GM21447 (cell line): ENCODE data around the gene APOBEC3H.
"Not testable (repeated sequence)": the region's sequence is repeated elsewhere in the genome, so short reads cannot be mapped to it uniquely, and the experiment has no call there.

ENCODE experiments used
- ATAC-seq: cut with Tn5 transposase; IDR thresholded peaks from one replicate; pipeline ENCODE4 v1.9.1; 2021; ENCODE audit not compliant: unreplicated experiment

The APOBEC3H gene

DNA sequence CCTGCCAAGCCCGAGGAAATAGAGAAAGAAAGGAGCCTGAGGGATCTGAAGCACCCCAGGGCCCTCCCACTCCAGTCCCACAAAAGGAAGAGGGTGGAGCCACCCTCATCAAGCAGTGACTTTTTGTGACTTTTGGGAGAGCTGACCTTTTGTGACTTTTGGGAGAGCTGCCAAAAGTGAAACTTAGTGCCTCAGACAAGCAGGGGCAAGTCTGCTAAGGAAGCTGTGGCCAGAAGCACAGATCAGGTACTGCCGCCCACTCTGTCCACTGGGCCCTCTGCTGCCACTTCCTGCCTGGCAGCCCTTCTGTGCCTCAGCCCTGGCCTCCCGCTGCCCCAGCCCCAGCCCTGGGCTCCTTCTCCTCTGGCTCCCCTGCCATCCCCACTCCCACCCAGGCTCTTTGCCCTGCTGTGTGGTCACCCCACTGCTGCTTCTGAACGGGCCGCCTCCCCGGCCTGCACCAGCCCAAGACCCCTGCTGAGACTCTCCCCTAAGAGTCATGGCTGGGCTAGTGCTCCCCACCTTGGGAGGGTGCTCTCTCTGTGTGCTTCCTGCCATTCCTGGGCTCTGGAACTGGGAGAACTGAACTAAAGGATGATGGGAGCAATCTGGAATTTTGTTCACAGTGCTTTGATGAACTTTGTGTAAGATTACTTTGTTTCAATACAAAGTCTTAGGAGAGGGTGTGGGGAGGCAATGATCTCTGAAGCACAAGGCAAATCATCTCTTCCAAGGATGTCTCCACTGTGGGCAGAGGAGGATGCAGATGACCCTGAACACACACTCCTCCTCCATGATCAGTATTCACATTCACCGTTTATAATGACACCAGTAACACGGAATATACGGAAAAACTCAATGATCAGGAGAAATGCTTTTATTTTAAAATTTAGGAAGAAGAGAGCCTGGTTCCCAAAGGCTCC lies at the start of gene APOBEC3H:
APOBEC3H (plus strand) TSS at position 147 of the 923 bp plus-strand sequence. CDS start 3,035 bp downstream, outside the sequence.
- ATAC-seq = no peak

DNA sequence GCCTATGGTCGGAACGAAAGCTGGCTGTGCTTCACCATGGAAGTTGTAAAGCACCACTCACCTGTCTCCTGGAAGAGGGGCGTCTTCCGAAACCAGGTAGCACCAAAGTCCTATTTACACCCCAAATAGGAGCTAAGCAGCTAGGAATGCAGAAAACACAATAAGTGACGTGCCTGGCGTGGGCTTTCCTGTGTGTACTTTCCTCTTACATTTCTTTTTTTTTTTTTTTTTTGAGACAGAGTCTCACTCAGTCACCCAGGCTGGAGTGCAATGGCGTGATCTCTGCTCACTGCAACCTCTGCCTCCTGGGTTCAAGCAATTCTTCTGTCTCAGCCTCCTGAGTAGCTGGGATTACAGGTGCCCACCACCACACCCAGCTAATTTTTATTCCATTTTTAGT lies 47.6 kb upstream of the APOBEC3H start:
- ATAC-seq = not testable (repeated sequence)

DNA sequence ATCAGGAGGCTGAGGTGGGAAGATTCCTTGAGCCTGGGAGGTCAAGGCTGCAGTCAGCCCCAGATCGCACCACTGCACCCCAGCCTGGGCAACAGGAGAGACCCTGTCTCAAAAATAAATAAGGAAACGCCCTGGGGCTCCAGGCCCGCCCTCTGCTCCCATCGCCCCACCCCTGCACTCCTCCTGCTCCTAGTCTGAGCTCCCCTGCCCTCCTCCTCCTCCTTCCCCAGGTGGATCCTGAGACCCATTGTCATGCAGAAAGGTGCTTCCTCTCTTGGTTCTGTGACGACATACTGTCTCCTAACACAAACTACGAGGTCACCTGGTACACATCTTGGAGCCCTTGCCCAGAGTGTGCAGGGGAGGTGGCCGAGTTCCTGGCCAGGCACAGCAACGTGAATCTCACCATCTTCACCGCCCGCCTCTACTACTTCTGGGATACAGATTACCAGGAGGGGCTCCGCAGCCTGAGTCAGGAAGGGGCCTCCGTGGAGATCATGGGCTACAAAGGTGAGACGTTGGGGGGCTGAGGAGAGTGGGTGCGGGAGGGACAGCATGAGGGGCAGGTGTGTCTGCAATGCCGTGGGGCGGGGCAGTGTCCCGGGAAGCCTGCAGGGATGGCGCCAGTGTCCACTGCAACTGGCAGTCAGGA lies 45.1 kb upstream of the APOBEC3H start:
- ATAC-seq = not testable (repeated sequence)

DNA sequence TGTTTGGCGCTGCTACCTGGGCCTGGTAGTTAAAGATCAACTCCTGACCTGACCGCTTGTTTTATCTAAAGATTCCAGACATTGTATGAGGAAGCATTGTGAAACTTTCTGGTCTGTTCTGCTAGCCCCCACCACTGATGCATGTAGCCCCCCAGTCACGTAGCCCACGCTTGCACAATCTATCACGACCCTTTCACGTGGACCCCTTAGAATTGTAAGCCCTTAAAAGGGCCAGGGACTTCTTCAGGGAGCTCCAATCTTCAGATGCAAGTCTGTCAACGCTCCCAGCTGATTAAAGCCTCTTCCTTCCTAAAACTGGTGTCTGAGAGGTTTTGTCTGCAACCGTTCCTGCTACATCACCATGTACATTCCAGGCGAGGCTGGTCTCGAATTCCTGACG lies 41.4 kb upstream of the APOBEC3H start:
- no peak for ATAC-seq

DNA sequence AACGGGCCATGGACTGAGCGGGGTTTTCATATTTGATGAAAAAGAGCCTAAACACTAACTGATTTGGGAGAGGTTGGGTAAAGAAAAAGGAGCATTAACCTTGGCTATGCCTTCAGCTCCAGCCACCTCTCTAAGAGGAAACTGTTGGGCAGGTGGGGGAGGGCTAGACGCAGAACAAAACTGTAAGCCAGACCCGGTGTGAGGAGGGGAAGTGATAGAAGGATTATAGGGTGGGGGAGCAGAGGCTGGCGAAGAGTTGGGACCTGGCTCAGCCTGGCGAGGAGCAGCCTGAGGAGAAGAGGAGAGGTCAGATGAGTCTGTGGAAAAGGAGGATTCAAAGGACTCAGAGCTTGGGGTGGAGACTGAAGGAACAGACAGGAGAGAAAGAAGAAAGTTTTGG lies 35.8 kb upstream of the APOBEC3H start:
- ATAC-seq = not testable (repeated sequence)

DNA sequence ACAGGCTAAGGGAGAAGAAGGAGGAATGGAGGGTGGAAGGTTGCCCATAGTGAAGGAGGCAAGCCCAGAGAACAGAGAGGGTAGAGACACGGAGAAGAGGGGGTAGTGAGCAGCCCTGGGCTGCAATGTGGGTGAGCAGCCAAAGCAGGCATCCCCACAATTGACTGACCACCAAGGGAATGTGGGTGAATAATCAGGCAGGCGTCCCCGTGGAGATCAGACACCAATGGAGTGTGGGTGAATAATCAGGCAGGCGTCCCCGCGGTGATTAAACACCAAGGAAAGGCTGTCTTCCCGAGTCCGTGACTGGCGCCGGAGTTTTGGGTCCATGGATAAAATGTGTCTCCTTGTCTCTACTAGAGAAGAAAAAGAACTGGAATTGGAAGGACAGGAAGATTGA lies 35.1 kb upstream of the APOBEC3H start:
- ATAC-seq = not testable (repeated sequence)

DNA sequence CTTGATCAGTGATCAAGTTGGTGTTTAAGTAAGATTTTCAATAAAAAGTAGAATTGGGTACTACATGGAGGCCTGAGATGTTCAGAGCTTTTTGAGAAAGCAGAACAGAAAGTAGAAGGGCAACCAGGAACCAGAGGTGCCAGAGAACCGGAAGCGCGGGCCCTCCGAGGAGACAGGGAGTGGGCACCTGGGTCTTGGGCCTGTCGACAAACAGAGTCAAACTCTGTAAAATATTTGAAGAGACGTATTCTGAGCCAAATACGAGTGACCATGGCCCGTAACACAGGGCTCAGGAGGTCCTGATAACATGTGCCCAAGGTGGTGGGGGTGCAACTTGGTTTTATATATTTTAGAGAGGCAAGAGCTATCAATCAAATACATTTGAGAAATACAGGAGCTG lies 33.1 kb upstream of the APOBEC3H start:
- not testable (repeated sequence) for ATAC-seq

DNA sequence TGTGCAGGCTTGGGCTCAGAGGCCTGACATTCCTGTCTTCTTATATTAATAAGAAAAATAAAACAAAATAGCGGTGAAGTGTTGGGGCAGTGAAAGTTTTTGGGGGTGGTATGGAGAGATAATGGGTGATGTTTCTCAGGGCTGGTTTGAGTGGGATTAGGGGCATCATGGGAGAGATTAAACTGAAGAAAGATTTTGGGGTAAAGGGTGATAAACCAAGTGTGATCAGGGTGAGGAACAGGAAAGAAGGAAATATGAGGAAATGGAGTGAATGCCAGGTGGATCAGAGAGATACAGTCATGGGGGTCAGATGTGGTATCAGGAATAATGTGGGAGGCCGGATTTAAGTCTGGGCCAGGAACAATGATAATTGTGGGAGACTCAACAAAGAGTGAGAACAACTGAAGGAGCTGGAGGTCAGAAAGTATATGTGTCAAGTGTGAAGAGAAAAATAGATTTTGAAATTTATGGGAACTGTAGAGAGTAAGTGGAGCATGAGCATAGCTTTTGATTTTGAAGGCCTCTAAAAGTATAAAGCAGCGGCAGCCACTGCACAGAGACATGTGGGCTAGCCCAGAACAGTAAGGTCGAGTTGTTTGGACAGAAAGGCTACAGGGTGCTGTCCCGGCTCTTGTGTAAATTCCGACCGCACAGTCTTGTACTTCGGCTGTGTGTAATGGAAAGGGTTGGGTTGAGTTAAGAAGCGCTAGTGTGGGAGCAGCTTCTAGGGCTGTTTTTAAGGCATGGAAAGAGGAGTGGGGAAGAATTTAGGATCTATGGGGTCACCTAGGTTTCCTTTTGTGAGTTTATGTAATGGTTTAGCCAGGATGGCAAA lies 30.4 kb upstream of the APOBEC3H start:
- not testable (repeated sequence) for ATAC-seq

DNA sequence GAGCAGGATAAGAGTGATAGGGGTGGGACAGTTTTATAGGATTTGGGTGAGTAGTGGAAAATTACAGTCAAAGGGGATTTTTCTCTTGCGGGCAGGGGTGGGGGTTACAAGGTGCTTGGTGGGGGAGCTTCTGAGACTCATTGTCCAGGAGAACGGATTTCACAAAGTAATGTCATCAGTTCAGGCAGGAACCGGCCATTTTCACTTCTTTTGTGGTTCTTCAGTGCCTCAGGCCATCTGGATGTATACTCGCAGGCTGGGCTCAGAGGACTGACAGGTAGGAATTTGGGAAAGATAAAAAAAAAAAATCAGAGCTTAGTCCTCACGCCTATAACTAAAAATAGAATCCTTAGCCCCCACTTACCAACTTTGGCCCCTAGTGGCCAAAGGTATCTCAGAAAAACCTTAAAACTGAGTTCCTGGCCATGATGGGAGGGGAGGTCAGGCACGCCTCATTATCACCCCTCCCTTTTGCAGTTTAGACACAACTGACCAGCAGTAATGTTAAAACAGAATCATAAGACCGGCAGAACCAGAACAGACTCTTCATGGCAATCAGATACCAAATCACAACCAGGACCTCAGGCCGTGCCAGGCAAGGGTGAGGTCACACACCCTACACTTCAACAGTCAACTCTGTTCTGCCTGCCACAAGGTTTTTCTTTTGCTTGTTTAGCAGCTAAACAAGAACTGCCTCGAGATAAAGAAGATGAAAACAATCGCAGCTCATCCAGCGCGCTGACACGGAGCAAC lies 28.8 kb upstream of the APOBEC3H start:
- ATAC-seq = no peak

DNA sequence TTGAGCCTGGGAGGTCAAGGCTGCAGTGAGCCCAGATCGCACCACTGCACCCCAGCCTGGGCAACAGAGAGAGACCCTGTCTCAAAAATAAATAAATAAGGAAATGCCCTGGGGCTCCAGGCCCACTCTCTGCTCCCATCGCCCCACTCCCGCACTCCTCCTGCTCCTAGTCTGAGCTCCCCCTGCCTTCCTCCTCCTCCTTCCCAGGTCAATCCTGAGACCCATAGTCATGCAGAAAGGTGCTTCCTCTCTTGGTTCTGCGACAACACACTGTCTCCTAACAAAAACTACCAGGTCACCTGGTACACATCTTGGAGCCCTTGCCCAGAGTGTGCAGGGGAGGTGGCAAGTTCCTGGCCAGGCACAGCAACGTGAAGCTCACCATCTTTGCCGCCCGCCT lies 26.9 kb upstream of the APOBEC3H start:
- ATAC-seq = no peak

DNA sequence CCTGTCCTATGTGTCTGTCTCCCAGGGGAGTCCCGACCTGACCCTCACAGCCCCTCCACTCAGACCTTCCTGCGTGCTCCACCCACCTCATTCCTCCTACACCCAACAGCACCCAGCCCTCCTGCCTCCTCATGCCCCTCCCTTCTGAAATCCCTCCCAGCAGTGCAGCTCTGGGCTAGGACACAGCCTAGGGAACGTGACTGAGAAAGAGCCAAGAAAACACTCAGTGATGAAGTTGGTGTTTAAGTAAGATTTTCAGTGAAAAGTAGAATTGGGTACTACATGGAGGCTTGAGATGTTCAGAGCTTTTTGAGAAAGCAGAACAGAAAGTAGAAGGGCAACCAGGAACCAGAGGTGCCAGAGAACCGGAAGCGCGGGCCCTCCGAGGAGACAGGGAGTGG lies 24.5 kb upstream of the APOBEC3H start:
- ATAC-seq = not testable (repeated sequence)

DNA sequence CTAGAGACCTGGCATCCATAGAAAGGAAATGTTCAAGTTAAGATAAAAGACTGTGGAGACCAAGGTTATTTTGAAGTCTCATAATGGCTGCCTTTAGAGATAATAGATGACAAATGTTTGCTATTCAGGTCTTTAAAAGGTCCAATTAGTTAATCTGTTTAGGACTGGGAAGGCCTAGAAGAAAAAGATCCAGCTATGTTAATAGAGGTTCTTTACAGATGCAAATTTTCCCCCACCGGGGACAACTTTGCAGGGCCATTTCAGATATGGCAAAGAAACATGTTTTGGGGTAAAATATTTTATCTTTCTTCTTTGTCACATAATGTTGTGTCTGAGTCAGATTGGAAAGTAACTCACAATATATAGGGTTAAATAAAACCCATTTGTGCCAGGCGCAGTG lies 23.1 kb upstream of the APOBEC3H start:
- ATAC-seq = no peak

DNA sequence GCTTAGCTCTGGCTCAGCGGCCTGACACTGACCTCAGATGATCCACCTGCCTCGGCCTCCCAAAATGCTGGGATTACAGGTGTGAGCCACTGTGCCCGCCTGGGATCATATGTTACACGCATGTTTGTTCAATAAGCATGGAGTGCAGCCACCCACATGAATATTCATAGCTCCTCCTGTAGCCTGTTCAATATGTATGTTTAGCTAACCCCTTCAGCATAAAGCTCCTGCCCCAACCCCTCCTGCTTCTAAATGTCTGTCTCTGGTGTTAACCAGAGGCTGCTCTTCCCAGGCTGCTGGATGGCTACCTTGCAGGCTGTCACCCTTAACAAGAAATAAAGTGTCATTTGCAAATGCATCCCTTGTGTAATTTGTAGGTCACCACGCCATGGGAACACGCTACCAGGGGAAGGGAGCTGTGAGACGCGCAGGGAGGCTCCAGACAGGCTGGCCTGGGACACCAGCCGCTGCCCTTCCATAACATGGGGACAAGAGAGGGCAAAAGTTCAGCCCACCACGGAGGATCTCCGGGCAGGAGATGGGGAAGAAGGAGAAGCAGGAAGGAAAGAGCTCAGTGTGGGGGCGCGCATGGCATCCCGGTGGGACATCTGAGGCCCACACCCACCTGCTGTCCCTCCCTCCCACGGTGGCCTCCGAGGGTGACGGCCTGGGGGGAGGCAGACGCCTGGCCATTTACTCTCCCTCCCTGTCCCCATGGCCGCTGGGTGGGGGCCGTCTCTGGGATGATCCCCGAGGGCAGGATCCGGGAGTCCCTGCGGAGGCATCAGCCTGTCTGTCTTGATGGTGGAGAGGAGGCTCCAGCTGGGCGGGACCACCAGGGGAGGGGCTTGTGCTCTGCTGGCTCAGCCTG lies 20.7 kb upstream of the APOBEC3H start:
- not testable (repeated sequence) for ATAC-seq

DNA sequence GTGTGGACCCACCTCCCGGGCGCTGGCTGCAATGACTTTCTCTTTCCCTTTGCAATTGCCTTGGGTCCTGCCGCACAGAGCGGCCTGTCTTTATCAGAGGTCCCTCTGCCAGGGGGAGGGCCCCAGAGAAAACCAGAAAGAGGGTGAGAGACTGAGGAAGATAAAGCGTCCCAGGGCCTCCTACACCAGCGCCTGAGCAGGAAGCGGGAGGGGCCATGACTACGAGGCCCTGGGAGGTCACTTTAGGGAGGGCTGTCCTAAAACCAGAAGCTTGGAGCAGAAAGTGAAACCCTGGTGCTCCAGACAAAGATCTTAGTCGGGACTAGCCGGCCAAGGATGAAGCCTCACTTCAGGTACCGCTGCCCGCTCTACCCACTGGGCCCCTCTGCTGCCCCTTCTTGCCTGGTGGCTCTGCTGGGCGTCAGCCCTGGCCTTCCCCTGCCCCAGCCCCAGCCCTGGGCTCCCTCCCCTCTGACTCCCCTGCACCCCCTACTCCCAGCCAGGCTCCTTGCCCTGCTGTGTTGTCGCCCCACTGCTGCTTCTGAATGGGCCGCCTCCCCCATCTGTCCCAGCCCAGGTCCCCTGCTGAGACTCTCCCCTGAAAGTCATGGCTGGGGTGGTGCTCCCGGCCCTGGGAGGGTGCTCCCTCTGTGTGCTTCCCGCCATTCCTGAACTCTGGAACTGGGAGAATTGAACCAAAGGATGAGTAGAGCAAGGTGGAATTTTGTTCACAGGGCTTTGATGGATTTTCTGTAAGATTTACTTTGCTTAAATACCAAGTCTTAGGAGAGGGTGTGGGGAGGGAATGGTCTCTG lies 19.8 kb upstream of the APOBEC3H start, which contains the start of gene APOBEC3G:
APOBEC3G (plus strand) TSS at position 250 of the 815 bp plus-strand sequence; CDS start at position 337, 87 bp downstream.
- ATAC-seq = peak; percentile 73

DNA sequence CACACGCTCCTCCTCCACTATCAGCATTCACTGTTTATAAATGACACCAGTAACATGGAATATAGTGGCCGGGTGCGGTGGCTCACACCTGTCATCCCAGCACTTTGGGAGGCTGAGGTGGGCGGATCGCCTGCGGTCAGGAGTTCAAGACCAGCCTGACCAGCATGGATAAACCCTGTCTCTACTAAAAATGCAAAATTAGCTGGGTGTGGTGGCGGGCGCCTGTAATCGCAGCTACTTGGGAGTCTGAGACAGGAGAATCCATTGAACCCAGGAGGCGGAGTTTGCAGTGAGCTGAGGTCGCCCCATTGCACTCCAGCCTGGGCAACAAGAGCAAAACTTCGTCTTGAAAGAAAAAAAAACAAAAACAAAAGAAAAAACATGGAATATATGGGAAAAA lies 19.1 kb upstream of the APOBEC3H start:
- ATAC-seq = not testable (repeated sequence)

DNA sequence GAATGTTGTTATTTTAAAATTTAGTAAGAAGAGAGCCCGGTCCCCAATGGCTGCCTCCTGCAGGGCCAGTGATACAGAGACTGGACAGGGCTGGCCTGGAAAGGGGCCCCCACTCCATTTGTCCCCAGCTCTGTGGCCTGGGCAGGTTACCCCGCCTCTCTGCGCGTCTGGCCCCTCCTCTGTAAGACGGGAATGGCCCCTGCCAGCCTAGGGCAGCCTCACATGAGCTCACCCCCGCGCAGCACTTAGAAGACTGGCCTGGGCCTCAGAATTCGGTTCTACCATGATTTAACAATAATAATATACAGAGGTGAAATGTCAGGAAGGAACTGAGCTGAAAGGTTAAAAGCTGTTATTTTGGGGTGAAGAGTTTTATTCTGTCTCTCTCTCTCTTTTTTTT lies 18.7 kb upstream of the APOBEC3H start:
- no peak for ATAC-seq

DNA sequence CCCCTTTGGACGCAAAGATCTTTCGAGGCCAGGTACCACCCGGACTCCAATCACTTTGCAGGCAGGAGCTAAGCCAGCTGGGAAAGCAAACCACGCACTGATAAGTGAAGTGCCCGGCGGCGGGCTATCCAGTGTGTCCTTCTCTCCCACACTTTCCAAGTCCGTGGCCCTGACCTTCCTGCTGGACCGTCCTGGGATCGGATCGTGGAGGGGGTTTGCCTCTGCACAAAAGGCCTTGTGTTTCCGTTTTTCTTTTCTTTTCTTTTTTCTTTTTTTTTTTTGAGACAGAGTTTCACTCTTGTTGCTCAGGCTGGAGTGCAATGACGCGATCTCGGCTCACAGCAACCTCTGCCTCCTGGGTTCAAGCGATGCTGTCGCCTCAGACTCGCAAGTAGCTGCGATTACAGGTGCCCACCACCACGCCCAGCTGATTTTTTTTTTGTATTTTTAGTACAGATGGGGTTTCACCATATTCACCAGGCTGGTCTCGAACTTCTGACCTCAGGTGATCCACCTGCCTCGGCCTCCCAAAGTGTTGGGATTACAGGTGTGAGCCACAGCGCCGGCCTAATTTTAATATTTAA lies 17.9 kb upstream of the APOBEC3H start:
- not testable (repeated sequence) for ATAC-seq

DNA sequence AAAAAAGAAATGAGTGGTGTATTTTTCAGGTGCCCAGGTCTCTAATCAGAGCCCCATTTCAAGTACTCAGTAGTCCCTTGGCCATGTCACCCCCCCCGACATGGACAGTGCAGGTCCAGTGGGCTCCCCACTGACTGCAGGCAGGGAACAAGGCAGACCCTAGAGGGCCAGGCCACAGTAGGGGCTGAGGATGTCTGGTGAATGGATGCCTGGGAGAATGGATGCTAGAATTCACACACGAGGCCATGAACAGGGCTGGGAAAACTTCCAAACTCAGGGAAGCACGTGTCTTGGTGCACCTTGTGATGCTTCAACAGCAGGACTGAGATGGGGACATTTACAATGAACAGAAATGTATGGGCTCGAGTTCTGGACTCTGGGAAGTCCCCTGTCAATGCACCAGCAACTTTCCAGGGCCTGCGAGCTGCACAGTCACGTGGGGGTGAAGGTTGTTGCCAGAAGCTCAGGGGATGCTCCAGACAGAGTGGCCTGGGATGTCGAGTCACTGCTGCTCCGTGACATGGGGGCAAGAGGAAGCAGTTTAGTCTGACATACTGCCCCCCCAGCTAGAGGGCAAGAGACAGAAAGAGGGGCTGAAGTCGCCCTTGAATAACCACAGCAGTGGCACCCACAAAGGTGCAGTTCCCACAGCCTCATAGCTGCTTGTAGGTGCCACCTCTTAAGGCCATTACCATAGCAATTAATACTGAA lies 16.8 kb upstream of the APOBEC3H start:
- no peak for ATAC-seq
